ENCODE data around the gene FAM219A. TPM values are rescaled to one million over a fixed set of nuclear protein-coding genes. Genes with fewer than 3 reads are reported as not detected.

The FAM219A gene
- total RNA-seq, 4 donors from 2014 or later: 2.3 to 33.0 (median 14.9) TPM

DNA sequence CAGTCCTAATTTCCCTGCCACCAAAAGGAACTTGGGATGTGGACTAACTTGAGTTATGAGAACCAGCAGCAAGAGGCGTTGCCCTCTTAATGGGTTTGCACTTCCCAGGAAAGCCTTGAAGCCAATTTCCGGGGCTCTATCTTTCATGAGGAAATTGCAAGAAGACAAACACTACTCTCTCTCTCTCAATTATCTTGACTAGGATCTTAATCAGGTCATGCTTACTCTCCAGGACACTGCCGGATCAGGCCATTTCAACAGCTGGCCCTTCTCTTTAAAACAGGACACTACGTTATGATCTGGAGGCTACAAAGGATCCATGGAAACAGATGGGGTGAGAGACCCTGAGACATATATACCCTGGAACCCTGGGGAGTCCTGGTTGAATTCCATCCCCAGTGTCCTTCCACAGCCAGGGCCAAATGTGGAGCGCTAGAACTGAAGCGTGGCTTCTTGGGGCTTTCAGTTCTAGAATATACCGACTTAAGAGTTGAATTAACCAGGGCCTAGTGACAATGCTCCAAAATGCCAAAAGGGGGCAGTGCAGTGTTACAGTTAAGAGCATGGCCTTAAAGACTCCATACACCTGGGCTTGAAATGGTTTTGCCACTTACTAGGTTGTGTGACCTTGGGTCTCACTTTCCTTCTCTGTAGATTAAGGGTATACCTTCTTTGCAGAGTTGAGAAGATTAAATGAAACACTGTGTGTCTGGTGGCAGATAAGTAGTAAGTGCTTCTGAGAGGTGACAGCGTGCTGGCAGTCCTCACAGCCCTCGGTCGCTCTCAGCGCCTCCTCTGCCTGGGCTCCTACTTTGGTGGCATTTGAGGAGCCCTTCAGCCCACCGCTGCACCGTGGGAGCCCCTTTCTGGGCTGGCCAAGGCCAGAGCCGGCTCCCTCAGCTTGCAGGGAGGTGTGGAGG lies 21.1 kb downstream of the FAM219A start:
- no peak overlapping the region for H3K27ac ChIP-seq
- no peak overlapping the region for H3K4me3 ChIP-seq
- TF ChIP-seq, protein P1, sequence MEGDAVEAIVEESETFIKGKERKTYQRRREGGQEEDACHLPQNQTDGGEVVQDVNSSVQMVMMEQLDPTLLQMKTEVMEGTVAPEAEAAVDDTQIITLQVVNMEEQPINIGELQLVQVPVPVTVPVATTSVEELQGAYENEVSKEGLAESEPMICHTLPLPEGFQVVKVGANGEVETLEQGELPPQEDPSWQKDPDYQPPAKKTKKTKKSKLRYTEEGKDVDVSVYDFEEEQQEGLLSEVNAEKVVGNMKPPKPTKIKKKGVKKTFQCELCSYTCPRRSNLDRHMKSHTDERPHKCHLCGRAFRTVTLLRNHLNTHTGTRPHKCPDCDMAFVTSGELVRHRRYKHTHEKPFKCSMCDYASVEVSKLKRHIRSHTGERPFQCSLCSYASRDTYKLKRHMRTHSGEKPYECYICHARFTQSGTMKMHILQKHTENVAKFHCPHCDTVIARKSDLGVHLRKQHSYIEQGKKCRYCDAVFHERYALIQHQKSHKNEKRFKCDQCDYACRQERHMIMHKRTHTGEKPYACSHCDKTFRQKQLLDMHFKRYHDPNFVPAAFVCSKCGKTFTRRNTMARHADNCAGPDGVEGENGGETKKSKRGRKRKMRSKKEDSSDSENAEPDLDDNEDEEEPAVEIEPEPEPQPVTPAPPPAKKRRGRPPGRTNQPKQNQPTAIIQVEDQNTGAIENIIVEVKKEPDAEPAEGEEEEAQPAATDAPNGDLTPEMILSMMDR (IDR thresholded peaks at IDR 0.05): peak; percentile 35 to 67 (median 60)
- no peak for TF ChIP-seq POLR2A (IDR thresholded peaks at IDR 0.05)
- H3K4me1 ChIP-seq: no peaks in the 10 kb centered on the region
- H3K36me3 ChIP-seq: no peaks in the 10 kb centered on the region
- intact Hi-C loops (cut with DNase I; ENCODE audit: low total_unique reads): no loop called here
- no peaks in the 10 kb centered on the region for H3K27me3 ChIP-seq
- no peaks in the 10 kb centered on the region for H3K9me3 ChIP-seq
- peak in 1 of 2 donors; percentile 47 for DNase-seq

DNA sequence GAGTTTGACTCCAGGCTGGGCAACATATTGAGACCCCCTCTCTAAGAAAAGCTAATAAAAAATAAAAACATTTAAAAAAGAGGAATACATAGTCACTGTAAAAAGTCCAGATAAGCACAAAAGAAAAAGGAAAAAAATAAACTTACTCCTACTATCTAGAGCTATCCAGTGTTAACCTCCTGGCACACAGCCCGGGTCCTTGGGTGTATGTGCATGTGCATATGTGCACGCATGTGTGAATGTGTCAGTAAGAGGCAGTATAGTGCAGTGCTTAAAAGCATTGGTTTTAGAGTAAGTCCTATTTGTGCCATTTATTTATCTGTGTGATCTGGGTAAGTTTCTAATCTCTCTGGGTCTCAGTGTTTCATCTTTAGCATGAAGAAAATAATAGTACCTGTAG lies 26.7 kb downstream of the FAM219A start:
- Histone ChIP-seq H3K36me3 (no peaks in the 10 kb centered on the region), H3K27me3 (no peaks in the 10 kb centered on the region), H3K9me3 (no peaks in the 10 kb centered on the region), H3K27ac (no peak overlapping the region), H3K4me3 (no peak overlapping the region), H3K4me1 (peaks cover 0 to 8% of the 10 kb centered on the region in 2 donors)
- intact Hi-C loops (cut with DNase I; ENCODE audit: low total_unique reads): no loop called here
- no peak for DNase-seq
- TF ChIP-seq, protein P1 (IDR thresholded peaks at IDR 0.05): no peak
- TF ChIP-seq POLR2A (IDR thresholded peaks at IDR 0.05): no peak

DNA sequence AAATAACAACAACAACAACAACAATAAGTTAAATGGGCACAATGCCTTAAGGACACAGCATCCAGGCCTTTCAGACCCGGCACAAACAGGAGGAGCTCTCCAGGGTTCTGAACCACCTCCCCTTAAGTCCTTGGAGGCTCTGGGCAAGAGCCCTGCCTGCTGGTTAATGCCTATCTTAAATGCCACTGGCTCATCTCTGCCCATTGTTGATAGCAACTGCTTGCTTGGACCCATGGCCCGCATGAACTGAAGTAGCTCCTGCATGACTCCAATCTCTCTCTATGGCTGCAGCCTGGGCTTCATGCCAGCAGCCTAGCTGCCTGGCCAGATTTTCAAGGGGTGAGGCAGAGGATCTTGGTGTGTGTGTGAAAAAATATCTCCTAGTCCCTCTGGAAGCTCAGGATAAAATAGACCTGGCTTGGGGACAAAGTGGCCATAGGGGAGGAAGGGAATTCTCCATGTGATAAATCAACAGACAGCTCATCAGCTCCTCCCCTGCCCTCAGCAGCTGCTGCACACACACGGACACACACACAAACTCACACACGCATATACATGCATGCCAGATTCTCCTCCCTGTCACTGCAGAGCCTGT lies 27.4 kb downstream of the FAM219A start:
- H3K36me3 ChIP-seq: no peaks in the 10 kb centered on the region
- TF ChIP-seq POLR2A (IDR thresholded peaks at IDR 0.05): no peak
- TF ChIP-seq, protein P1 (IDR thresholded peaks at IDR 0.05): no peak
- intact Hi-C loops (cut with DNase I; ENCODE audit: low total_unique reads): no loop called here
- H3K4me3 ChIP-seq: no peak overlapping the region
- no peak overlapping the region for H3K27ac ChIP-seq
- H3K9me3 ChIP-seq: no peaks in the 10 kb centered on the region
- peak; percentile 22 to 61 for DNase-seq
- H3K27me3 ChIP-seq: no peaks in the 10 kb centered on the region
- H3K4me1 ChIP-seq: peaks cover 0 to 8% of the 10 kb centered on the region in 2 donors

- no peak overlapping the region for H3K27ac ChIP-seq
- TF ChIP-seq POLR2A (IDR thresholded peaks at IDR 0.05): no peak
- TF ChIP-seq, protein P1 (IDR thresholded peaks at IDR 0.05): no peak
- H3K27me3 ChIP-seq: no peaks in the 10 kb centered on the region
- intact Hi-C loops (cut with DNase I; ENCODE audit: low total_unique reads): no loop called here
- no peaks in the 10 kb centered on the region for H3K9me3 ChIP-seq
- H3K4me3 ChIP-seq: no peak overlapping the region
- DNase-seq: no peak
- H3K4me1 ChIP-seq: peaks cover 0 to 8% of the 10 kb centered on the region in 2 donors
- no peaks in the 10 kb centered on the region for H3K36me3 ChIP-seq
These were observed 29.9 kb downstream of the FAM219A start for GRCh38 chr9:34428325-34428958.

Measured in uterus (tissue), 4 donors.